H1 (cell line): ENCODE results near the gene PRKN. TPM values are rescaled to one million over a fixed set of nuclear protein-coding genes. Genes with fewer than 3 reads are reported as not detected.

Experiments used
- CTCF ChIA-PET: fragments of 300-600 bp; sonication (Branson Sonifier 250); formaldehyde crosslinking; loops from one replicate; lab custom pipeline; 2021; ENCODE audit not compliant: partially characterized antibody; lab: Charles Lee
- POLR2A ChIA-PET: fragments of 300-600 bp; sonication (Branson Sonifier 250); formaldehyde crosslinking; loops from one replicate; lab custom pipeline; 2021; ENCODE audit warnings: inconsistent platforms; ENCODE audit not compliant: partially characterized antibody; lab: Charles Lee
- DNase-seq, 2 experiments: peaks; one replicate each; pipeline versions ENCODE4 v3.0.0 to v3.0.0-alpha.2; 2010 to 2022; ENCODE audit warnings: low spot score in 2 of 2, low read depth in 1 of 2, mixed read lengths in 1 of 2
- FAIRE-seq: peaks from 2 replicates; lab custom pipeline; 2011; peaks lifted over from hg19 to GRCh38; lab: Jason Lieb, UNC
- H2AFZ ChIP-seq: 2 replicates; pipeline ENCODE4 v1.8.1; 2012; ENCODE audit warnings: low read length, inconsistent platforms
- H2AK5ac ChIP-seq: 2 replicates; pipeline ENCODE4 v1.6.1; 2013; ENCODE audit warnings: low read depth, low read length
- H2BK120ac ChIP-seq: replicated peaks from 2 replicates; pipeline ENCODE3; 2013; ENCODE audit warnings: low read depth, low read length, inconsistent platforms
- H2BK12ac ChIP-seq: 2 replicates; pipeline ENCODE4 v1.6.1; 2013; ENCODE audit warnings: low read depth, low read length
- H2BK15ac ChIP-seq: 2 replicates; pipeline ENCODE4 v1.6.1; 2013; ENCODE audit warnings: low read length
- H2BK20ac ChIP-seq: 2 replicates; pipeline ENCODE4 v1.6.1; 2013; ENCODE audit warnings: low read length
- H2BK5ac ChIP-seq: 2 replicates; pipeline ENCODE4 v1.6.1; 2013; ENCODE audit warnings: low read depth, low read length
- H3K14ac ChIP-seq: 2 replicates; pipeline ENCODE4 v1.6.1; 2013; ENCODE audit warnings: inconsistent platforms; ENCODE audit not compliant: insufficient read length
- H3K18ac ChIP-seq: 2 replicates; pipeline ENCODE4 v1.6.1; 2013; ENCODE audit warnings: low read length; ENCODE audit errors: extremely low read depth
- H3K23ac ChIP-seq: 2 replicates; pipeline ENCODE4 v1.6.1; 2013; ENCODE audit warnings: inconsistent platforms; ENCODE audit not compliant: insufficient read length
- H3K23me2 ChIP-seq: 2 replicates; pipeline ENCODE4 v1.6.1; 2013; ENCODE audit warnings: low read depth, low read length
- H3K27ac ChIP-seq: 2 replicates; pipeline ENCODE4 v1.6.1; 2011; ENCODE audit warnings: low read depth, low read length, inconsistent platforms
- H3K27me3 ChIP-seq, 4 experiments: replicated peaks in 1 of 4; 1 replicate in 1 of 4; 2 replicates in 3 of 4; pipeline versions ENCODE4 v1.6.1 to v1.8.1; 2011 to 2013; ENCODE audit warnings: low read length in 3 of 4, mild to moderate bottlenecking in 3 of 4, inconsistent platforms in 2 of 4, mixed read lengths in 2 of 4, moderate library complexity in 1 of 4; ENCODE audit not compliant: control insufficient read depth in 3 of 4, insufficient read depth in 3 of 4; ENCODE audit errors: extremely low read depth in 1 of 4
- H3K36me3 ChIP-seq, 4 experiments: 2 replicates each; pipeline versions ENCODE4 v1.6.1 to v1.8.1; 2011 to 2013; ENCODE audit warnings: mild to moderate bottlenecking in 4 of 4, low read length in 3 of 4, moderate library complexity in 2 of 4, control low read depth in 1 of 4, inconsistent platforms in 1 of 4; ENCODE audit not compliant: insufficient read depth in 4 of 4, control insufficient read depth in 2 of 4
- H3K4ac ChIP-seq: replicated peaks from 2 replicates; pipeline ENCODE3; 2013; ENCODE audit warnings: low read length, low read depth, mixed read lengths, inconsistent platforms; ENCODE audit not compliant: insufficient read length
- H3K4me1 ChIP-seq, 4 experiments: replicated peaks in 1 of 4; 1 replicate in 1 of 4; 2 replicates in 3 of 4; pipeline versions ENCODE4 v1.6.1 to v1.8.1; 2011 to 2013; ENCODE audit warnings: low read length in 3 of 4, inconsistent platforms in 2 of 4, mixed read lengths in 1 of 4; ENCODE audit not compliant: insufficient read depth in 4 of 4, control insufficient read depth in 3 of 4
- H3K4me2 ChIP-seq, 2 experiments: 2 replicates each; pipeline versions ENCODE4 v1.6.1 to v1.8.1; 2011 to 2013; ENCODE audit warnings: low read depth in 2 of 2, low read length in 2 of 2, control low read depth in 1 of 2, inconsistent platforms in 1 of 2, mild to moderate bottlenecking in 1 of 2; ENCODE audit not compliant: insufficient read depth in 1 of 2
- H3K4me3 ChIP-seq, 4 experiments: fragments of 200-600, 300-600 bp in 1 of 4; sonication (generic), shearing (Covaris generic), sonication (Bioruptor Twin) in 1 of 4; 2 replicates each; pipeline versions ENCODE4 v1.5.1 to v1.8.1; 2011 to 2016; ENCODE audit warnings: low read length in 4 of 4, low read depth in 3 of 4, control low read depth in 2 of 4, inconsistent platforms in 2 of 4, mild to moderate bottlenecking in 2 of 4, mixed read lengths in 1 of 4, moderate library complexity in 1 of 4; ENCODE audit not compliant: insufficient read depth in 2 of 4; ENCODE audit errors: extremely low read depth in 1 of 4
- H3K56ac ChIP-seq: replicated peaks from 2 replicates; pipeline ENCODE3; 2013; ENCODE audit warnings: low read depth, mild to moderate bottlenecking, mixed read lengths, low read length, inconsistent platforms; ENCODE audit not compliant: insufficient read length
- H3K79me1 ChIP-seq: 2 replicates; pipeline ENCODE4 v1.6.1; 2013; ENCODE audit warnings: low read depth, low read length, control low read depth
- H3K79me2 ChIP-seq, 2 experiments: 2 replicates each; pipeline versions ENCODE4 v1.6.1 to v1.8.1; 2012 to 2013; ENCODE audit warnings: low read length in 2 of 2, mild to moderate bottlenecking in 2 of 2, inconsistent platforms in 1 of 2; ENCODE audit not compliant: insufficient read depth in 2 of 2, control insufficient read depth in 1 of 2
- H3K9ac ChIP-seq, 4 experiments: replicated peaks in 1 of 4; 1 replicate in 1 of 4; 2 replicates in 3 of 4; pipeline versions ENCODE4 v1.6.1 to v1.8.1; 2011 to 2013; ENCODE audit warnings: low read depth in 3 of 4, low read length in 3 of 4, control low read depth in 2 of 4, mild to moderate bottlenecking in 2 of 4, moderate library complexity in 2 of 4, inconsistent platforms in 1 of 4; ENCODE audit errors: extremely low read depth in 1 of 4
- H3K9me3 ChIP-seq, 2 experiments: 2 replicates each; pipeline versions ENCODE4 v1.6.1 to v1.8.1; 2012 to 2013; ENCODE audit warnings: mild to moderate bottlenecking in 2 of 2, moderate library complexity in 2 of 2, control low read depth in 1 of 2, inconsistent platforms in 1 of 2, low read depth in 1 of 2, low read length in 1 of 2, mixed read lengths in 1 of 2; ENCODE audit not compliant: insufficient read depth in 2 of 2
- H4K20me1 ChIP-seq, 2 experiments: replicated peaks in 1 of 2; 2 replicates each; pipeline versions ENCODE3 to v1.8.1; 2011 to 2013; ENCODE audit warnings: inconsistent platforms in 2 of 2, low read length in 2 of 2, mild to moderate bottlenecking in 1 of 2; ENCODE audit not compliant: insufficient read depth in 2 of 2, control insufficient read depth in 1 of 2
- H4K5ac ChIP-seq: 2 replicates; pipeline ENCODE4 v1.6.1; 2013; ENCODE audit warnings: low read length, low read depth, mixed read lengths, inconsistent platforms; ENCODE audit not compliant: insufficient read length
- H4K8ac ChIP-seq: 2 replicates; pipeline ENCODE4 v1.8.0; 2013; ENCODE audit warnings: mild to moderate bottlenecking, moderate library complexity, low read length, inconsistent platforms; ENCODE audit not compliant: insufficient read depth; ENCODE audit errors: extremely low read depth
- H4K91ac ChIP-seq: replicated peaks from 2 replicates; pipeline ENCODE3; 2013; ENCODE audit warnings: low read length, mixed read lengths, inconsistent platforms; ENCODE audit not compliant: insufficient read length
- BCL11A ChIP-seq, 2 experiments: IDR thresholded peaks; one replicate each; pipeline ENCODE4 v1.6.1; 2011; ENCODE audit warnings: low read depth in 2 of 2, low read length in 2 of 2, mild to moderate bottlenecking in 2 of 2
- MAX ChIP-seq: IDR thresholded peaks from 2 replicates; pipeline ENCODE4 v1.6.1; 2012; ENCODE audit warnings: inconsistent platforms
- PHF8 ChIP-seq: fragments of 200-600 bp; sonication (generic); conservative IDR thresholded peaks from 2 replicates; pipeline ENCODE4 v1.7.1; 2012; ENCODE audit warnings: low read depth, mild to moderate bottlenecking, inconsistent platforms, low read length, moderate library complexity
- RAD21 ChIP-seq, 2 experiments: IDR thresholded peaks in 1 of 2; conservative IDR thresholded peaks in 1 of 2; 2 replicates each; pipeline ENCODE4 v1.6.1; 2011; ENCODE audit warnings: low read depth in 2 of 2, low read length in 2 of 2, improper control_type of control experiment in 1 of 2, inconsistent platforms in 1 of 2, mild to moderate bottlenecking in 1 of 2, moderate library complexity in 1 of 2
- RBBP5 ChIP-seq: IDR thresholded peaks from 2 replicates; pipeline ENCODE4 v1.7.1; 2012; ENCODE audit warnings: low read depth, mild to moderate bottlenecking, inconsistent platforms, low read length, moderate library complexity, borderline replicate concordance
- RNF2 ChIP-seq: fragments of 200-900, 300-1000 bp; sonication (generic); IDR thresholded peaks from 2 replicates; pipeline ENCODE4 v1.7.1; 2016; ENCODE audit warnings: borderline replicate concordance, low read depth, mild to moderate bottlenecking, antibody characterized with exemption, low read length; ENCODE audit not compliant: poor library complexity, severe bottlenecking; ENCODE audit errors: missing control alignments
- SP1 ChIP-seq: IDR thresholded peaks from 2 replicates; pipeline ENCODE4 v1.6.1; 2011; ENCODE audit warnings: low read depth, low read length
- SP2 ChIP-seq: IDR thresholded peaks from 2 replicates; pipeline ENCODE4 v1.6.1; 2012; ENCODE audit warnings: mild to moderate bottlenecking, low read length, inconsistent platforms
- TEAD4 ChIP-seq: IDR thresholded peaks from 2 replicates; pipeline ENCODE4 v1.6.1; 2012; ENCODE audit warnings: low read depth, low read length, inconsistent platforms, mixed read lengths
- WGBS, 2 experiments: shearing (Covaris generic) in 1 of 2; methylation state at CpG; one replicate each; pipeline versions ENCODE4 v1.1.6 to v1.1.7; 2013 to 2015; ENCODE audit warnings: low lambda C conversion rate in 2 of 2, mixed read lengths in 2 of 2, inconsistent platforms in 1 of 2, low coverage in 1 of 2, missing lambda C conversion rate in 1 of 2; ENCODE audit not compliant: insufficient replicate concordance in 2 of 2, insufficient coverage in 1 of 2, insufficient read length in 1 of 2; ENCODE audit errors: extremely low coverage in 1 of 2, missing lambda C conversion rate in 1 of 2; 5-methylcytosine and 5-hydroxymethylcytosine counted together
- polyA plus RNA-seq, 7 experiments: library from polyadenylated mRNA; depleted of rRNA in 3 of 7; stranded (reverse) in 5 of 7; unstranded in 2 of 7; fragments of >200 nt in 5 of 7; fragments of 200-250 nt in 2 of 7; gene quantifications; 1 replicate in 5 of 7; 2 replicates in 1 of 7; 4 replicates in 1 of 7; pipeline versions ENCODE4 v1.2.1 to v1.2.3, GENCODE V29; 2011 to 2013; ENCODE audit warnings: missing spikeins in 2 of 7, mixed read lengths in 2 of 7
- total RNA-seq: library from RNA; stranded (reverse); fragmentation: NEBNext Ultra II Directional; extraction: Animal tissue kit (Norgen Biotek cat#: 25700); gene quantifications from 2 replicates; pipeline ENCODE4 v1.2.1, GENCODE V29; 2021

Gene PRKN
- total and polyA plus RNA-seq, 2 of the 8 experiments (the other 6 are each of a cell fraction or from before 2014, with no cell fraction given), result 0.13 to 0.29 TPM

- WGBS, 2 experiments, result 92% methylated on average over 2 of the region's 2 CpGs; no CpG with 5 or more reads in 1 of the 2 experiments
- H3K9me3 ChIP-seq, result no peaks in the 10 kb centered on the region
- H4K8ac ChIP-seq, result no peak overlapping the region
- H4K20me1 ChIP-seq, result no peaks in the 10 kb centered on the region
- H3K27me3 ChIP-seq, result no peaks in the 10 kb centered on the region
- POLR2A ChIA-PET, result no interaction called here
- no peak overlapping the region for H3K56ac ChIP-seq
- no peak overlapping the region for H2AFZ ChIP-seq
- H2AK5ac ChIP-seq, result no peak overlapping the region
- H3K9ac ChIP-seq, result no peak overlapping the region
- no peak overlapping the region for H2BK15ac ChIP-seq
- no peak overlapping the region for H3K27ac ChIP-seq
- H2BK12ac ChIP-seq, result no peak overlapping the region
- no peaks in the 10 kb centered on the region for H3K23me2 ChIP-seq
- no peak overlapping the region for H2BK20ac ChIP-seq
- TF ChIP-seq RBBP5, result no peak
- TF ChIP-seq RAD21 (IDR thresholded peaks at IDR 0.05 in 1 of 2, conservative IDR thresholded peaks at IDR 0.05 in 1 of 2; ENCODE audit: low read depth in 2 of 2, low read length in 2 of 2), result no peak
- TF ChIP-seq SP1, result no peak
- no peak for TF ChIP-seq MAX
- no peak for TF ChIP-seq TEAD4
- no peak for TF ChIP-seq BCL11A (IDR thresholded peaks at IDR 0.05; ENCODE audit: low read depth in 2 of 2, low read length in 2 of 2)
- TF ChIP-seq PHF8, result no peak
- TF ChIP-seq RNF2, result no peak
- TF ChIP-seq SP2, result no peak
- H3K4me3 ChIP-seq, result no peak overlapping the region
- H2BK5ac ChIP-seq, result no peak overlapping the region
- no peaks in the 10 kb centered on the region for H3K79me1 ChIP-seq
- FAIRE-seq, result no peak
- H2BK120ac ChIP-seq, result no peak overlapping the region
- H3K4me2 ChIP-seq, result no peak overlapping the region
- CTCF ChIA-PET, result no interaction called here
- no peak overlapping the region for H3K18ac ChIP-seq
- no peaks in the 10 kb centered on the region for H3K36me3 ChIP-seq
- no peak overlapping the region for H3K23ac ChIP-seq
- DNase-seq, result no peak
- no peak overlapping the region for H4K5ac ChIP-seq
- no peak overlapping the region for H4K91ac ChIP-seq
- H3K4me1 ChIP-seq, result no peaks in the 10 kb centered on the region
- no peak overlapping the region for H3K14ac ChIP-seq
- H3K4ac ChIP-seq, result no peak overlapping the region
- H3K79me2 ChIP-seq, result no peaks in the 10 kb centered on the region
These were observed 112.4 kb downstream of the PRKN start for GRCh38 chr6:162615016-162615705.
